Measurements from ENCODE around the gene FOXC1. TPM values are rescaled to one million over a fixed set of nuclear protein-coding genes. Genes with fewer than 3 reads are reported as not detected.

The FOXC1 gene
- total and polyA plus RNA-seq, 2 of the 13 experiments (the other 11 are each of a cell fraction or from before 2014, with no cell fraction given) = 0.44 to 0.55 TPM

DNA sequence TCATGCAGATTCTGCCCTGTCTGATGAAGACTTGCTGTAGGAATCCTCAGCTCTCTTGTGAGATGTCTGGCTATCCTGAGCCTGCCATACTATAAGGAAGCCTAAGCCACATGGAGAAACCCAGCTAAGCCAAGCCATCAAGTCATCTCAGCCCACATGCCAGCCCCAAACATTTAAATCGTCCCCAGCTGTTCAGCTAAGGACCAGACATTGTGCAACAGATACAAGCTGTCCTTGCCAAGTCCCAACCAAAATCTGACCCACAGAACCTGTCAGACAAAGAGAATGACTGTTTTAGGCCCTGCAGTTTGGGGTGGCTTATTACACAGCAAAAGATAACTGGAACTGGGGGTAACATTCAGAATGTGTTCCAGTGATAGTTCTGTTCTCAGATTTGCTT is 36.8 kb upstream of the FOXC1 start (continued):
- no peak for TF ChIP-seq ZNF724P (CRISPR knock-in tag; IDR thresholded peaks at IDR 0.05; ENCODE audit: borderline replicate concordance)
- no peak for TF ChIP-seq DR1 (CRISPR knock-in tag; IDR thresholded peaks at IDR 0.05)
- TF ChIP-seq HOXA7 (CRISPR knock-in tag; IDR thresholded peaks at IDR 0.05) = no peak
- no peak for TF ChIP-seq EP300 (IDR thresholded peaks at IDR 0.05; ENCODE audit: low read depth in 2 of 2, low read length in 2 of 2)
- TF ChIP-seq EP300 (CRISPR knock-in tag; IDR thresholded peaks at IDR 0.05; ENCODE audit: borderline replicate concordance) = no peak
- TF ChIP-seq, protein P1, sequence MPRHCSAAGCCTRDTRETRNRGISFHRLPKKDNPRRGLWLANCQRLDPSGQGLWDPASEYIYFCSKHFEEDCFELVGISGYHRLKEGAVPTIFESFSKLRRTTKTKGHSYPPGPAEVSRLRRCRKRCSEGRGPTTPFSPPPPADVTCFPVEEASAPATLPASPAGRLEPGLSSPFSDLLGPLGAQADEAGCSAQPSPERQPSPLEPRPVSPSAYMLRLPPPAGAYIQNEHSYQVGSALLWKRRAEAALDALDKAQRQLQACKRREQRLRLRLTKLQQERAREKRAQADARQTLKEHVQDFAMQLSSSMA (CRISPR knock-in tag; IDR thresholded peaks at IDR 0.05) = no peak

DNA sequence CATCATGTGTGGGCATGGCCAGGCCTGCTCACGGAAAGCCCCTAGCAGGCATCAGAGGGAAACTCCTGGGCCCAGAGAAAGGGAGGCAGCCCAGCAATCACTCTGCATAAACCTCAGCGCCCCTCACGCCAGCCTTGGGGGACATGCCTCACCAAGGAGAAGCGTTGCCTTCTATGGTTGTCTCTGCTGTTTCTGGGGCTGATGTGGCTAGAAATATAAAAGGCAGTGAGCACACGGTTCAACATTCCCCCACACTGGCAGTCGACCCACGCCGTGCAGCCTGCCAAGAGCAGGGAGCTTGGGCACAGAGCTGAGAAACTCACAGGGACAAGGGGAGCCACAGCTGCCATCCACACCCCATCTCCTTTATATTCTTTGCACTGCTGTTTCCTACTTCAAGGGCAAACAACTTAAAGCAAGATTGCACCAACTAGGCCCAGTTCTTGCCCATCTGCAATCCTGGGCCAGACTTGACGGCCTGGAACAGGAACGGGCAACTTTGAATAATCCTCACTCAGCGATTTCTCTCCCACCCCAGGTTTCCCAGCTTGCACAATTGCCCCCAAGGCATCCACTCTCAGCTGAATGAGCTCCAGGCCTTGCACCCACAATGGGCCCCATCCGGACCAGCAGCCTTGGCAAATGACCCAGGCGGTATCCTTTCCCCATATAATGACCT is 35.5 kb upstream of the FOXC1 start:
- BruUV-seq (replicated peaks) = no TSS peak
- Histone ChIP-seq H3K4me2 (ENCODE audit: low read depth, low read length) (no peak overlapping the region), H3K36me3 (replicated peaks in 1 of 2; ENCODE audit: control insufficient read depth in 1 of 2, insufficient read depth in 2 of 2, low read length in 2 of 2) (no peaks in the 10 kb centered on the region), H3K9me3 (ENCODE audit: low read length) (peaks cover 14% of the 10 kb centered on the region), H3K4me3 (replicated peaks in 1 of 3; ENCODE audit: insufficient read depth in 1 of 3, low read depth in 2 of 3, low read length in 3 of 3) (no peak overlapping the region), H3K27ac (ENCODE audit: extremely low read length, insufficient read depth, low read length) (no peak overlapping the region), H3K79me2 (ENCODE audit: insufficient read depth, low read length) (no peaks in the 10 kb centered on the region), H3K27me3 (ENCODE audit: control insufficient read depth in 1 of 2, insufficient read depth in 2 of 2, low read length in 2 of 2) (peaks cover 5 to 53% of the 10 kb centered on the region in 2 experiments), H3K4me1 (ENCODE audit: insufficient read depth, low read length) (peaks cover 18% of the 10 kb centered on the region), H3K9ac (ENCODE audit: insufficient read depth, low read depth, low read length) (no peak overlapping the region), H4K20me1 (ENCODE audit: insufficient read depth, low read length) (no peaks in the 10 kb centered on the region), H2AFZ (ENCODE audit: low read length) (no peak overlapping the region)
- intact Hi-C loops (cut with micrococcal nuclease; ENCODE audit: unreplicated experiment) = no loop called here
- ChIA-PET CTCF (ENCODE audit: low intra/inter-chr PET ratio, low total read pairs) (no interaction called here), POLR2A (no interaction called here)
- FAIRE-seq (no peak), DNase-seq (ENCODE audit: low spot score) (no peak), ATAC-seq (no peak)
- in situ Hi-C loops (cut with HindIII; ENCODE audit: extremely low pct_ligation_motif_present, low pct_unique_long_range_greater_than_20kb) = no loop called here
- WGBS (ENCODE audit: low lambda C conversion rate) = 65% methylated on average over 12 of the region's 13 CpGs
- no peak for TF ChIP-seq KMT2A (CRISPR knock-in tag; IDR thresholded peaks at IDR 0.05)
- no peak for TF ChIP-seq CEBPB (IDR thresholded peaks at IDR 0.05; ENCODE audit: borderline replicate concordance, low read depth, low read length)
- TF ChIP-seq MAFK (conservative IDR thresholded peaks at IDR 0.05 in 1 of 2, IDR thresholded peaks at IDR 0.05 in 1 of 2; ENCODE audit: low read length in 2 of 2) = peak; percentile 83 to 90
- no peak for TF ChIP-seq ZBTB20 (CRISPR knock-in tag; IDR thresholded peaks at IDR 0.05; ENCODE audit: borderline replicate concordance, low read depth)
- no peak for TF ChIP-seq ZIK1 (CRISPR knock-in tag; IDR thresholded peaks at IDR 0.05; ENCODE audit: borderline replicate concordance, low read depth)
- no peak for TF ChIP-seq EED (CRISPR knock-in tag; IDR thresholded peaks at IDR 0.05)
- TF ChIP-seq IKZF4 (CRISPR knock-in tag; IDR thresholded peaks at IDR 0.05; ENCODE audit: borderline replicate concordance, low read depth, not compliant biosample characterization) = no peak
- TF ChIP-seq, protein P2, sequence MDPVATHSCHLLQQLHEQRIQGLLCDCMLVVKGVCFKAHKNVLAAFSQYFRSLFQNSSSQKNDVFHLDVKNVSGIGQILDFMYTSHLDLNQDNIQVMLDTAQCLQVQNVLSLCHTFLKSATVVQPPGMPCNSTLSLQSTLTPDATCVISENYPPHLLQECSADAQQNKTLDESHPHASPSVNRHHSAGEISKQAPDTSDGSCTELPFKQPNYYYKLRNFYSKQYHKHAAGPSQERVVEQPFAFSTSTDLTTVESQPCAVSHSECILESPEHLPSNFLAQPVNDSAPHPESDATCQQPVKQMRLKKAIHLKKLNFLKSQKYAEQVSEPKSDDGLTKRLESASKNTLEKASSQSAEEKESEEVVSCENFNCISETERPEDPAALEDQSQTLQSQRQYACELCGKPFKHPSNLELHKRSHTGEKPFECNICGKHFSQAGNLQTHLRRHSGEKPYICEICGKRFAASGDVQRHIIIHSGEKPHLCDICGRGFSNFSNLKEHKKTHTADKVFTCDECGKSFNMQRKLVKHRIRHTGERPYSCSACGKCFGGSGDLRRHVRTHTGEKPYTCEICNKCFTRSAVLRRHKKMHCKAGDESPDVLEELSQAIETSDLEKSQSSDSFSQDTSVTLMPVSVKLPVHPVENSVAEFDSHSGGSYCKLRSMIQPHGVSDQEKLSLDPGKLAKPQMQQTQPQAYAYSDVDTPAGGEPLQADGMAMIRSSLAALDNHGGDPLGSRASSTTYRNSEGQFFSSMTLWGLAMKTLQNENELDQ (CRISPR knock-in tag; IDR thresholded peaks at IDR 0.05; ENCODE audit: borderline replicate concordance) = no peak
- TF ChIP-seq, protein P3, sequence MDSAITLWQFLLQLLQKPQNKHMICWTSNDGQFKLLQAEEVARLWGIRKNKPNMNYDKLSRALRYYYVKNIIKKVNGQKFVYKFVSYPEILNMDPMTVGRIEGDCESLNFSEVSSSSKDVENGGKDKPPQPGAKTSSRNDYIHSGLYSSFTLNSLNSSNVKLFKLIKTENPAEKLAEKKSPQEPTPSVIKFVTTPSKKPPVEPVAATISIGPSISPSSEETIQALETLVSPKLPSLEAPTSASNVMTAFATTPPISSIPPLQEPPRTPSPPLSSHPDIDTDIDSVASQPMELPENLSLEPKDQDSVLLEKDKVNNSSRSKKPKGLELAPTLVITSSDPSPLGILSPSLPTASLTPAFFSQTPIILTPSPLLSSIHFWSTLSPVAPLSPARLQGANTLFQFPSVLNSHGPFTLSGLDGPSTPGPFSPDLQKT (CRISPR knock-in tag; IDR thresholded peaks at IDR 0.05; ENCODE audit: borderline replicate concordance) = no peak
- TF ChIP-seq ZNF501 (CRISPR knock-in tag; IDR thresholded peaks at IDR 0.05) = no peak
- no peak for TF ChIP-seq RARG (CRISPR knock-in tag; IDR thresholded peaks at IDR 0.05; ENCODE audit: low read depth)
- TF ChIP-seq ZNF180 (CRISPR knock-in tag; IDR thresholded peaks at IDR 0.05; ENCODE audit: borderline replicate concordance, low read depth) = no peak
- TF ChIP-seq ZNF260 (CRISPR knock-in tag; IDR thresholded peaks at IDR 0.05; ENCODE audit: borderline replicate concordance, low read depth) = no peak
- no peak for TF ChIP-seq TAF1 (CRISPR knock-in tag; IDR thresholded peaks at IDR 0.05)

Data from HepG2 (cell line).